PFSK-1 (cell line): ENCODE measurements around the gene KCP.

Experiments used
- FOXP2 ChIP-seq: optimal IDR thresholded peaks from 2 replicates; pipeline ENCODE3; 2011; ENCODE audit warnings: borderline replicate concordance, control low read depth, inconsistent platforms; ENCODE audit not compliant: insufficient read depth; ENCODE audit errors: extremely low read length, extremely low read depth
- POLR2AphosphoS5 ChIP-seq: IDR thresholded peaks from 2 replicates; pipeline ENCODE4 v1.6.1; 2012; ENCODE audit warnings: low read depth, mild to moderate bottlenecking, control low read depth, low read length, moderate library complexity
- REST ChIP-seq, 2 experiments: IDR thresholded peaks; 2 replicates each; pipeline versions ENCODE4 v1.6.1 to v1.8.0; 2011 to 2012; ENCODE audit warnings: low read depth in 2 of 2, low read length in 2 of 2, control low read depth in 1 of 2, inconsistent platforms in 1 of 2, mild to moderate bottlenecking in 1 of 2, moderate library complexity in 1 of 2; ENCODE audit not compliant: insufficient read depth in 1 of 2
- SIN3A ChIP-seq: IDR thresholded peaks from 2 replicates; pipeline ENCODE4 v1.6.1; 2012; ENCODE audit warnings: mild to moderate bottlenecking, low read length, moderate library complexity, borderline replicate concordance; ENCODE audit not compliant: insufficient read depth
- TAF1 ChIP-seq: IDR thresholded peaks from 2 replicates; pipeline ENCODE4 v1.6.1; 2012; ENCODE audit warnings: low read length, control low read depth, borderline replicate concordance; ENCODE audit not compliant: insufficient read depth

GRCh38 chr7:128865996-128866877 lies 44.3 kb downstream of the KCP start:
- TF ChIP-seq REST (IDR thresholded peaks at IDR 0.05; ENCODE audit: insufficient read depth in 1 of 2, low read depth in 2 of 2, low read length in 2 of 2) (no peak), TAF1 (no peak), POLR2AphosphoS5 (no peak), FOXP2 (no peak), SIN3A (no peak)
